Testis (tissue), 2 donors: ENCODE data around the gene SPAG8.

Experiments
- POLR2A ChIP-seq: fragments of 450-650 bp; IDR thresholded peaks from one replicate; pipeline ENCODE4 v1.6.1; 2017; ENCODE audit warnings: antibody characterized with exemption, mild to moderate bottlenecking, moderate library complexity
- TF ChIP-seq, protein P1 (sequence below), 3 experiments: fragments of 450-650 bp in 2 of 3; fragments of 200-600 bp in 1 of 3; sonication (generic) in 1 of 3; IDR thresholded peaks; one replicate each; pipeline ENCODE4 v1.5.1; 2016 to 2019; ENCODE audit warnings: antibody characterized with exemption in 3 of 3, mild to moderate bottlenecking in 2 of 3, moderate library complexity in 1 of 3

DNA sequence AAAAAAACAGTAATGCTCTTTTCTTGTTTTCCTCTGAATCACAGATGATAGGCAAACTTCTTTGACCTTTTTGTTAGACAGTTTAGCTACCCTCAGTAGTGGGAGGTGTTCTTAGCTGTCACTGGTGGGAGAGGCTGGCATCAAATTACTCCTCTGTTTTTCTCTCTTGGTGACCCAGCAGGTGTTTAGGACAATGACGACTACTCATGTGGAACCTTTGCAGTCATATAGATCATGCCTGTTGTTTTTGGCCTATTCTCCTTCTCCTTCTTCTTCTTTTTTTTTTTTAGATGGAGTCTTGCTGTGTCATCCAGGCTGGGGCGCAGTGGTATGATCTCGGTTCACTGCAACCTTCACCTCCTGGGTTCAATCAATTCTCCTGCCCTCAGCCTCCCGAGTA is 36.0 kb downstream of the SPAG8 start:
- TF ChIP-seq, protein P1, sequence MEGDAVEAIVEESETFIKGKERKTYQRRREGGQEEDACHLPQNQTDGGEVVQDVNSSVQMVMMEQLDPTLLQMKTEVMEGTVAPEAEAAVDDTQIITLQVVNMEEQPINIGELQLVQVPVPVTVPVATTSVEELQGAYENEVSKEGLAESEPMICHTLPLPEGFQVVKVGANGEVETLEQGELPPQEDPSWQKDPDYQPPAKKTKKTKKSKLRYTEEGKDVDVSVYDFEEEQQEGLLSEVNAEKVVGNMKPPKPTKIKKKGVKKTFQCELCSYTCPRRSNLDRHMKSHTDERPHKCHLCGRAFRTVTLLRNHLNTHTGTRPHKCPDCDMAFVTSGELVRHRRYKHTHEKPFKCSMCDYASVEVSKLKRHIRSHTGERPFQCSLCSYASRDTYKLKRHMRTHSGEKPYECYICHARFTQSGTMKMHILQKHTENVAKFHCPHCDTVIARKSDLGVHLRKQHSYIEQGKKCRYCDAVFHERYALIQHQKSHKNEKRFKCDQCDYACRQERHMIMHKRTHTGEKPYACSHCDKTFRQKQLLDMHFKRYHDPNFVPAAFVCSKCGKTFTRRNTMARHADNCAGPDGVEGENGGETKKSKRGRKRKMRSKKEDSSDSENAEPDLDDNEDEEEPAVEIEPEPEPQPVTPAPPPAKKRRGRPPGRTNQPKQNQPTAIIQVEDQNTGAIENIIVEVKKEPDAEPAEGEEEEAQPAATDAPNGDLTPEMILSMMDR (IDR thresholded peaks at IDR 0.05): no peak
- TF ChIP-seq POLR2A: no peak
